Smooth muscle cell (in vitro differentiated cells): Measurements from ENCODE around the gene LHX5. TPM values are rescaled to one million over a fixed set of nuclear protein-coding genes. Genes with fewer than 3 reads are reported as not detected.

ENCODE experiments used
- DNase-seq: peaks from one replicate; lab custom pipeline; 2025; ENCODE audit not compliant: unreplicated experiment; lab: John Stamatoyannopoulos, UW
- H2AFZ ChIP-seq: fragments of 200-600 bp; sonication (generic); 2 replicates; pipeline ENCODE4 v1.6.0; 2016; ENCODE audit warnings: antibody characterized with exemption, low read depth, mild to moderate bottlenecking
- H3F3A ChIP-seq: fragments of 200-600 bp; sonication (generic); 2 replicates; pipeline ENCODE4 v1.6.0; 2017; ENCODE audit warnings: antibody characterized with exemption, low read depth
- H3K27ac ChIP-seq: fragments of 200-600 bp; sonication (generic); 2 replicates; pipeline ENCODE4 v1.5.1; 2016; ENCODE audit warnings: low read depth, mild to moderate bottlenecking
- H3K27me3 ChIP-seq: fragments of 200-600 bp; sonication (generic); 2 replicates; pipeline ENCODE4 v1.6.1; 2016; ENCODE audit warnings: low read depth, mild to moderate bottlenecking
- H3K36me3 ChIP-seq: fragments of 200-600 bp; sonication (generic); 2 replicates; pipeline ENCODE4 v1.5.1; 2016; ENCODE audit warnings: low read depth
- H3K4me1 ChIP-seq: fragments of 200-600 bp; sonication (generic); 2 replicates; pipeline ENCODE4 v1.5.1; 2016; ENCODE audit warnings: low read depth
- H3K4me2 ChIP-seq: fragments of 200-600 bp; sonication (generic); 2 replicates; pipeline ENCODE4 v1.6.0; 2016; ENCODE audit warnings: mild to moderate bottlenecking
- H3K4me3 ChIP-seq: fragments of 200-600 bp; sonication (generic); 2 replicates; pipeline ENCODE4 v1.5.1; 2016; ENCODE audit warnings: mild to moderate bottlenecking
- H3K79me2 ChIP-seq: fragments of 200-600 bp; sonication (generic); 2 replicates; pipeline ENCODE4 v1.6.0; 2016; ENCODE audit warnings: low read depth, mild to moderate bottlenecking
- H3K9ac ChIP-seq: fragments of 200-600 bp; sonication (generic); 2 replicates; pipeline ENCODE4 v1.6.0; 2016; ENCODE audit warnings: low read depth
- H3K9me3 ChIP-seq: fragments of 200-600 bp; sonication (generic); replicated peaks from 2 replicates; pipeline ENCODE4 v1.5.1; 2016; ENCODE audit warnings: low read depth
- H4K20me1 ChIP-seq: fragments of 200-600 bp; sonication (generic); 2 replicates; pipeline ENCODE4 v1.6.0; 2016; ENCODE audit warnings: low read depth
- WGBS: methylation state at CpG from one replicate; pipeline ENCODE4 v1.1.7; 2016; ENCODE audit warnings: low lambda C conversion rate; 5-methylcytosine and 5-hydroxymethylcytosine counted together
- polyA plus RNA-seq: library from polyadenylated mRNA; unstranded; fragments of >200 nt; fragmentation: Nextera tagmentation; extraction: Ambion mirVana; gene quantifications from 2 replicates; pipeline ENCODE4 v1.2.1, GENCODE V29; 2016
- total RNA-seq: library from RNA; depleted of rRNA; stranded (reverse); fragments of >200 nt; gene quantifications from 2 replicates; pipeline ENCODE4 v1.2.3, GENCODE V29; 2014
- TF ChIP-seq, protein P1 (sequence below): fragments of 200-600 bp; sonication (generic); IDR thresholded peaks from 2 replicates; pipeline ENCODE4 v1.5.1; 2017; ENCODE audit warnings: borderline replicate concordance, mild to moderate bottlenecking, antibody characterized with exemption; ENCODE audit not compliant: insufficient read depth, poor library complexity, severe bottlenecking

LHX5 gene
- total and polyA plus RNA-seq, 2 experiments from 2014 or later = not detected

DNA sequence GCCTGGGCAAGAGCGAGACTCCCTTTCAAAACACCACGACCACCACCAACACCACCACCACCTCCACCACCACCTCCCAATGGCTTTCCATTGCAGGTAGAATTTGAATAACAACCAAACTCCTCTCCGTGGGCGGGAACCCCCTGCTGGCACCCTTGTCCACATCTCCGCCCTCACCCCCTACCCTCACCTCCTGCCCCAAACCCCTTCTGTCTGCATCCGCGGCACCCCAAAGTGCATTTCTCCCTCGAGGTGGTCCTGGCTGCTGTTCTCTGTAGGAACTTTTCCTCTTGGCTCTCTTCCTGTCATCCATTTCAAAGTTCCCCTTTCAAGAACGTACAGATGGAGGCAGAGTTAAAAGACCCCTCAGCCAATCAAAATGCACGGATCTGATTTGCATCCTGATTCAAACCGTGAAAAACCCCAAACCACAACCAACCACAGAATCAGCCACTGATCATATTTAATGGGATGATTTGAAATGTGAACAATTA, 45.7 kb downstream of the LHX5 start:
- H3K27ac ChIP-seq = no peak overlapping the region
- H3K9me3 ChIP-seq = no peaks in the 10 kb centered on the region
- H4K20me1 ChIP-seq = no peaks in the 10 kb centered on the region
- no peak overlapping the region for H3K4me2 ChIP-seq
- no peaks in the 10 kb centered on the region for H3K27me3 ChIP-seq
- H2AFZ ChIP-seq = no peak overlapping the region
- no peaks in the 10 kb centered on the region for H3K36me3 ChIP-seq
- H3K4me1 ChIP-seq = peaks cover 5% of the 10 kb centered on the region
- DNase-seq = no peak
- TF ChIP-seq, protein P1, sequence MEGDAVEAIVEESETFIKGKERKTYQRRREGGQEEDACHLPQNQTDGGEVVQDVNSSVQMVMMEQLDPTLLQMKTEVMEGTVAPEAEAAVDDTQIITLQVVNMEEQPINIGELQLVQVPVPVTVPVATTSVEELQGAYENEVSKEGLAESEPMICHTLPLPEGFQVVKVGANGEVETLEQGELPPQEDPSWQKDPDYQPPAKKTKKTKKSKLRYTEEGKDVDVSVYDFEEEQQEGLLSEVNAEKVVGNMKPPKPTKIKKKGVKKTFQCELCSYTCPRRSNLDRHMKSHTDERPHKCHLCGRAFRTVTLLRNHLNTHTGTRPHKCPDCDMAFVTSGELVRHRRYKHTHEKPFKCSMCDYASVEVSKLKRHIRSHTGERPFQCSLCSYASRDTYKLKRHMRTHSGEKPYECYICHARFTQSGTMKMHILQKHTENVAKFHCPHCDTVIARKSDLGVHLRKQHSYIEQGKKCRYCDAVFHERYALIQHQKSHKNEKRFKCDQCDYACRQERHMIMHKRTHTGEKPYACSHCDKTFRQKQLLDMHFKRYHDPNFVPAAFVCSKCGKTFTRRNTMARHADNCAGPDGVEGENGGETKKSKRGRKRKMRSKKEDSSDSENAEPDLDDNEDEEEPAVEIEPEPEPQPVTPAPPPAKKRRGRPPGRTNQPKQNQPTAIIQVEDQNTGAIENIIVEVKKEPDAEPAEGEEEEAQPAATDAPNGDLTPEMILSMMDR = no peak
- no peak overlapping the region for H3K4me3 ChIP-seq
- H3F3A ChIP-seq = no peaks in the 10 kb centered on the region
- no peaks in the 10 kb centered on the region for H3K79me2 ChIP-seq
- 21% methylated on average over 9 of the region's 11 CpGs for WGBS
- no peak overlapping the region for H3K9ac ChIP-seq

DNA sequence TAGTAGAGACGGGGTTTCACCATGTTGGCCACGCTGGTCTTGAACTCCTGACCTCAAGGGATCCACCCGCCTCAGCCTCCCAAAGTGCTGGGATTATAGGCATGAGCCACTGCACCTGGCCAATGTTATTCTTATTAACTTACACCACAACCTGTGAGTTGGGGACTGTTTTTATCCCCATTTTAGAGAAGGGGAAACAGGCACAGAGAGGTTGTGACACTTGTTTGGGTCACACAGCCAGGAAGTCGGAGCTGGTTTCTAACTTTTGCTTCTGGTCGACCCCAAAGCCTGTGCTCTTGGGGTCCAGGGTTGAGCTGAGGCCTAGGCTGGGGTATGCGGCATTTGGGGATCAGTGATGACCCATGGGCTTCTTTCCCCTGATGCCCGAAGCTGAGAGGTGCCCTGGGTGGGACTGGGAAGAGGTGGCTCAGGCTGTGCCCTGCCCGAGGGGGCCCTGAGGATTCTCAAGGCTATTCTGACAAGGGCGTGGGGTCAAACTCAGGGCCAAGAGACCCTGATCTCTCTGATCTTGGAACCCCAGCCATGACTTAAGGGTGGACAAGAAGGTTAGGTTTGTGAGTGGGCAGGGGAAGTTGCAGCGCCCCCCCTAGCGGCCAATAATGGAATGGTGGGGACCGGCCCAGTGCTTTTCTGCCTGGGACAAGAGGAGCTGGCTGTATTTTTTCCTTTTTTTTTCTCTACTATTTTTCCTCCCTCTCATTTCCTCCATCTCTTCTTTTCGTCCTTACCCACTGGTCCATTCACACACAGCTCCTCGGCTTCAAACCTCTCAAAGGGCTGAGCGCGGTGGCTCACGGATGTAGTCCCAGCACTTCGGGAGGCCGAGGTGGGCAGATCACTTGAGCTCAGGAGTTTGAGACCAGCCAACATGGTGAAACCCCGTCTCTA, 46.5 kb downstream of the LHX5 start:
- Histone ChIP-seq H3K4me1 (peaks cover 5% of the 10 kb centered on the region), H3F3A (no peaks in the 10 kb centered on the region), H3K4me3 (no peak overlapping the region), H3K4me2 (no peak overlapping the region), H3K79me2 (no peaks in the 10 kb centered on the region), H3K9me3 (no peaks in the 10 kb centered on the region), H2AFZ (no peak overlapping the region), H3K36me3 (no peaks in the 10 kb centered on the region), H4K20me1 (no peaks in the 10 kb centered on the region), H3K9ac (no peak overlapping the region), H3K27ac (no peak overlapping the region), H3K27me3 (no peaks in the 10 kb centered on the region)
- TF ChIP-seq, protein P1 = peak; percentile 74
- 49% methylated on average over 19 of the region's 20 CpGs for WGBS
- peak; percentile 16 for DNase-seq

DNA sequence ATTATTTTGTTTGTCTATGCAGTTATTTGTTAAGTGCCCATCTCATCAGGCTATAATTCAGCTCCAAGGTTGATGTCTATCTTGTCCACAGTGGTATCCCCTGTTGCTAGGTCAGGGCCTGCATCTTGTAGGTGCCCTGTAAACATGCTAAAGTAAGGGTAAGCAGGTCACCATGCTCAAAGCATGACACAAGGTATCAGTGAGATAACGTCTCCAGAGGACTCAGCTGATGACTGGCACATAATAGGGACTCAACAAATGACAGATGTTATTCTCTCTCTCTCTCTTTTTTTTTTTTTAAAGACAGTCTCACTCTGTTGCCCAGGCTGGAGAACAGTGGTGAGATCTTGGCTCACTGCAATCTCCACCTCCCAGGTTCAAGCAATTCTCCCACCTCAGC, 47.2 kb downstream of the LHX5 start:
- no peak overlapping the region for H3K4me3 ChIP-seq
- no peak for DNase-seq
- H3K79me2 ChIP-seq = no peaks in the 10 kb centered on the region
- no peak overlapping the region for H2AFZ ChIP-seq
- H3K36me3 ChIP-seq = no peaks in the 10 kb centered on the region
- peaks cover 5% of the 10 kb centered on the region for H3K4me1 ChIP-seq
- H3K9me3 ChIP-seq = no peaks in the 10 kb centered on the region
- no peak overlapping the region for H3K9ac ChIP-seq
- no peaks in the 10 kb centered on the region for H3K27me3 ChIP-seq
- no peaks in the 10 kb centered on the region for H3F3A ChIP-seq
- no peak overlapping the region for H3K27ac ChIP-seq
- no peaks in the 10 kb centered on the region for H4K20me1 ChIP-seq
- WGBS = 90% methylated on average over 1 of the region's 1 CpG
- no peak overlapping the region for H3K4me2 ChIP-seq
- TF ChIP-seq, protein P1 = no peak
